WTC11 (cell line): ENCODE data around the gene ADGRA1.

Source experiments
- CBFB ChIP-seq: sonication (generic); formaldehyde crosslinking; IDR thresholded peaks from 2 replicates; pipeline ENCODE4 v1.8.1; 2022; ENCODE audit warnings: mild to moderate bottlenecking, low read depth, missing genetic modification reagents
- CREB1 ChIP-seq: sonication (generic); formaldehyde crosslinking; IDR thresholded peaks from 2 replicates; pipeline ENCODE4 v1.8.0; 2023; ENCODE audit warnings: mild to moderate bottlenecking, missing genetic modification reagents
- EMX1 ChIP-seq: fragments of 250-450 bp; sonication (Bioruptor Pico); IDR thresholded peaks from 2 replicates; pipeline ENCODE4 v1.8.0; 2021; ENCODE audit warnings: mild to moderate bottlenecking
- ESRRA ChIP-seq: sonication (generic); formaldehyde crosslinking; IDR thresholded peaks from 2 replicates; pipeline ENCODE4 v1.8.1; 2022; ENCODE audit warnings: mild to moderate bottlenecking, missing genetic modification reagents, borderline replicate concordance
- KAT7 ChIP-seq: sonication (generic); formaldehyde crosslinking; IDR thresholded peaks from 2 replicates; pipeline ENCODE4 v1.8.1; 2023; ENCODE audit warnings: missing genetic modification reagents, mild to moderate bottlenecking, borderline replicate concordance
- SOX15 ChIP-seq: fragments of 250-450 bp; sonication (Bioruptor Pico); IDR thresholded peaks from 2 replicates; pipeline ENCODE4 v1.9.0; 2021; ENCODE audit warnings: mild to moderate bottlenecking
- TP53 ChIP-seq: sonication (generic); formaldehyde crosslinking; IDR thresholded peaks from 2 replicates; pipeline ENCODE4 v1.8.1; 2023; ENCODE audit warnings: mild to moderate bottlenecking, missing genetic modification reagents
- TF ChIP-seq, protein P1 (sequence below): sonication (generic); formaldehyde crosslinking; IDR thresholded peaks from 2 replicates; pipeline ENCODE4 v1.8.1; 2022; ENCODE audit warnings: missing genetic modification reagents, borderline replicate concordance
- TF ChIP-seq, protein P2 (sequence below): fragments of 200-600 bp; IDR thresholded peaks from 2 replicates; pipeline ENCODE4 v1.8.0; 2022; ENCODE audit warnings: antibody characterized with exemption
- TF ChIP-seq, protein P3 (sequence below): sonication (generic); formaldehyde crosslinking; IDR thresholded peaks from 2 replicates; pipeline ENCODE4 v1.8.0; 2022; ENCODE audit warnings: mild to moderate bottlenecking, missing genetic modification reagents
- TF ChIP-seq, protein P4 (sequence below): sonication (generic); formaldehyde crosslinking; IDR thresholded peaks from 2 replicates; pipeline ENCODE4 v1.8.1; 2023; ENCODE audit warnings: mild to moderate bottlenecking, missing genetic modification reagents, borderline replicate concordance
- TF ChIP-seq, protein P5 (sequence below): sonication (generic); formaldehyde crosslinking; conservative IDR thresholded peaks from 2 replicates; pipeline ENCODE4 v1.8.1; 2023; ENCODE audit warnings: mild to moderate bottlenecking, low read depth, missing genetic modification reagents, moderate library complexity
- TF ChIP-seq, protein P6 (sequence below): sonication (generic); formaldehyde crosslinking; IDR thresholded peaks from 2 replicates; pipeline ENCODE4 v1.8.0; 2022; ENCODE audit warnings: mild to moderate bottlenecking, missing genetic modification reagents

DNA sequence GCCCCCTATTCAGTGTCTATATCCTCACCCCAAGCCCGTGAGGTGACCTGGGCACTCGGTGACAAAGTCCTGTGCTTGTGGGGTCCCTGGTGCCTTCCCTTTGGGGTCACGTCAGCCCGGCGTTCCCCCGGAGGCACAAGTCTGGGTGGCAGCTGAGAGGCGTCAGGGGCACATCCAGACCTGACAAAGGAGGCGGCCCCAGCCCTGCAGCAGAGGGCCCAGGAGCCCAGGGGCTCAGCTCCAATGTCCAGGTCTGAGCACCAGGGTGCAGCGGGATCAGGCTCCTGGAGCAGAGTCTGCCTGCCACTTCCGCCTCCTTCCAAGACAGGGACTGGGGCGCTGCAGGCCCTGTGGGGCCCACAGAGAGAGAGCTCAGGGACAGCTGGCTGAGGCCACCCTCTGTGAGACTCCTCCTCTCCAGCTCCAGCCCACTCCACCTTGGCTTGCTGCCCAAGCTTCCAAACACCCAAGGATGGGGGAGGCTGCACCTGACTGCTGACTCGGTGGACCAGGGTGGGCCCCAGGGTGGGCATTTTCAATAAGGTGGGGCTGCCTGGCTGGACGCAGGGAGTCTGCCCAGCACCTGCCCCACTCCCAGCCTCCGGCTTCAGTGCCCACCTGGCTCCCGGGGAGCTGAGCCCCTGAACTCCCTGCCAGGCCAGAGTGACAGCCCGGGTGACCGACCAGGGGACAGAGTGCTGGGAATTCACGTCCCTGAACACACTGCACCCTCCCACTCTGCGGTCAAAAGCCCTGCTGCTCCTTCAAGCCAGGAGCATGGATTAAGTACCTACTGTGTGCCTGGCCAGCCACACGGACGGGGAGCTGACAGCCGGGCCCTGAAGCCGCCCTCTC lies 71.3 kb downstream of the ADGRA1 start:
- TF ChIP-seq, protein P1, sequence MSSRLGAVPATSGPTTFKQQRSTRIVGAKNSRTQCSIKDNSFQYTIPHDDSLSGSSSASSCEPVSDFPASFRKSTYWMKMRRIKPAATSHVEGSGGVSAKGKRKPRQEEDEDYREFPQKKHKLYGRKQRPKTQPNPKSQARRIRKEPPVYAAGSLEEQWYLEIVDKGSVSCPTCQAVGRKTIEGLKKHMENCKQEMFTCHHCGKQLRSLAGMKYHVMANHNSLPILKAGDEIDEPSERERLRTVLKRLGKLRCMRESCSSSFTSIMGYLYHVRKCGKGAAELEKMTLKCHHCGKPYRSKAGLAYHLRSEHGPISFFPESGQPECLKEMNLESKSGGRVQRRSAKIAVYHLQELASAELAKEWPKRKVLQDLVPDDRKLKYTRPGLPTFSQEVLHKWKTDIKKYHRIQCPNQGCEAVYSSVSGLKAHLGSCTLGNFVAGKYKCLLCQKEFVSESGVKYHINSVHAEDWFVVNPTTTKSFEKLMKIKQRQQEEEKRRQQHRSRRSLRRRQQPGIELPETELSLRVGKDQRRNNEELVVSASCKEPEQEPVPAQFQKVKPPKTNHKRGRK (CRISPR knock-in tag): no peak
- TF ChIP-seq, protein P2, sequence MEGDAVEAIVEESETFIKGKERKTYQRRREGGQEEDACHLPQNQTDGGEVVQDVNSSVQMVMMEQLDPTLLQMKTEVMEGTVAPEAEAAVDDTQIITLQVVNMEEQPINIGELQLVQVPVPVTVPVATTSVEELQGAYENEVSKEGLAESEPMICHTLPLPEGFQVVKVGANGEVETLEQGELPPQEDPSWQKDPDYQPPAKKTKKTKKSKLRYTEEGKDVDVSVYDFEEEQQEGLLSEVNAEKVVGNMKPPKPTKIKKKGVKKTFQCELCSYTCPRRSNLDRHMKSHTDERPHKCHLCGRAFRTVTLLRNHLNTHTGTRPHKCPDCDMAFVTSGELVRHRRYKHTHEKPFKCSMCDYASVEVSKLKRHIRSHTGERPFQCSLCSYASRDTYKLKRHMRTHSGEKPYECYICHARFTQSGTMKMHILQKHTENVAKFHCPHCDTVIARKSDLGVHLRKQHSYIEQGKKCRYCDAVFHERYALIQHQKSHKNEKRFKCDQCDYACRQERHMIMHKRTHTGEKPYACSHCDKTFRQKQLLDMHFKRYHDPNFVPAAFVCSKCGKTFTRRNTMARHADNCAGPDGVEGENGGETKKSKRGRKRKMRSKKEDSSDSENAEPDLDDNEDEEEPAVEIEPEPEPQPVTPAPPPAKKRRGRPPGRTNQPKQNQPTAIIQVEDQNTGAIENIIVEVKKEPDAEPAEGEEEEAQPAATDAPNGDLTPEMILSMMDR: no peak
- TF ChIP-seq, protein P3, sequence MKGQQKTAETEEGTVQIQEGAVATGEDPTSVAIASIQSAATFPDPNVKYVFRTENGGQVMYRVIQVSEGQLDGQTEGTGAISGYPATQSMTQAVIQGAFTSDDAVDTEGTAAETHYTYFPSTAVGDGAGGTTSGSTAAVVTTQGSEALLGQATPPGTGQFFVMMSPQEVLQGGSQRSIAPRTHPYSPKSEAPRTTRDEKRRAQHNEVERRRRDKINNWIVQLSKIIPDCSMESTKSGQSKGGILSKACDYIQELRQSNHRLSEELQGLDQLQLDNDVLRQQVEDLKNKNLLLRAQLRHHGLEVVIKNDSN: no peak
- TF ChIP-seq, protein P4, sequence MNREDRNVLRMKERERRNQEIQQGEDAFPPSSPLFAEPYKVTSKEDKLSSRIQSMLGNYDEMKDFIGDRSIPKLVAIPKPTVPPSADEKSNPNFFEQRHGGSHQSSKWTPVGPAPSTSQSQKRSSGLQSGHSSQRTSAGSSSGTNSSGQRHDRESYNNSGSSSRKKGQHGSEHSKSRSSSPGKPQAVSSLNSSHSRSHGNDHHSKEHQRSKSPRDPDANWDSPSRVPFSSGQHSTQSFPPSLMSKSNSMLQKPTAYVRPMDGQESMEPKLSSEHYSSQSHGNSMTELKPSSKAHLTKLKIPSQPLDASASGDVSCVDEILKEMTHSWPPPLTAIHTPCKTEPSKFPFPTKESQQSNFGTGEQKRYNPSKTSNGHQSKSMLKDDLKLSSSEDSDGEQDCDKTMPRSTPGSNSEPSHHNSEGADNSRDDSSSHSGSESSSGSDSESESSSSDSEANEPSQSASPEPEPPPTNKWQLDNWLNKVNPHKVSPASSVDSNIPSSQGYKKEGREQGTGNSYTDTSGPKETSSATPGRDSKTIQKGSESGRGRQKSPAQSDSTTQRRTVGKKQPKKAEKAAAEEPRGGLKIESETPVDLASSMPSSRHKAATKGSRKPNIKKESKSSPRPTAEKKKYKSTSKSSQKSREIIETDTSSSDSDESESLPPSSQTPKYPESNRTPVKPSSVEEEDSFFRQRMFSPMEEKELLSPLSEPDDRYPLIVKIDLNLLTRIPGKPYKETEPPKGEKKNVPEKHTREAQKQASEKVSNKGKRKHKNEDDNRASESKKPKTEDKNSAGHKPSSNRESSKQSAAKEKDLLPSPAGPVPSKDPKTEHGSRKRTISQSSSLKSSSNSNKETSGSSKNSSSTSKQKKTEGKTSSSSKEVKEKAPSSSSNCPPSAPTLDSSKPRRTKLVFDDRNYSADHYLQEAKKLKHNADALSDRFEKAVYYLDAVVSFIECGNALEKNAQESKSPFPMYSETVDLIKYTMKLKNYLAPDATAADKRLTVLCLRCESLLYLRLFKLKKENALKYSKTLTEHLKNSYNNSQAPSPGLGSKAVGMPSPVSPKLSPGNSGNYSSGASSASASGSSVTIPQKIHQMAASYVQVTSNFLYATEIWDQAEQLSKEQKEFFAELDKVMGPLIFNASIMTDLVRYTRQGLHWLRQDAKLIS (CRISPR knock-in tag): no peak
- TF ChIP-seq CBFB (no peak), EMX1 (CRISPR knock-in tag) (no peak), CREB1 (no peak), KAT7 (CRISPR knock-in tag) (no peak), TP53 (CRISPR knock-in tag) (no peak), SOX15 (CRISPR knock-in tag) (no peak), ESRRA (no peak)
- TF ChIP-seq, protein P5, sequence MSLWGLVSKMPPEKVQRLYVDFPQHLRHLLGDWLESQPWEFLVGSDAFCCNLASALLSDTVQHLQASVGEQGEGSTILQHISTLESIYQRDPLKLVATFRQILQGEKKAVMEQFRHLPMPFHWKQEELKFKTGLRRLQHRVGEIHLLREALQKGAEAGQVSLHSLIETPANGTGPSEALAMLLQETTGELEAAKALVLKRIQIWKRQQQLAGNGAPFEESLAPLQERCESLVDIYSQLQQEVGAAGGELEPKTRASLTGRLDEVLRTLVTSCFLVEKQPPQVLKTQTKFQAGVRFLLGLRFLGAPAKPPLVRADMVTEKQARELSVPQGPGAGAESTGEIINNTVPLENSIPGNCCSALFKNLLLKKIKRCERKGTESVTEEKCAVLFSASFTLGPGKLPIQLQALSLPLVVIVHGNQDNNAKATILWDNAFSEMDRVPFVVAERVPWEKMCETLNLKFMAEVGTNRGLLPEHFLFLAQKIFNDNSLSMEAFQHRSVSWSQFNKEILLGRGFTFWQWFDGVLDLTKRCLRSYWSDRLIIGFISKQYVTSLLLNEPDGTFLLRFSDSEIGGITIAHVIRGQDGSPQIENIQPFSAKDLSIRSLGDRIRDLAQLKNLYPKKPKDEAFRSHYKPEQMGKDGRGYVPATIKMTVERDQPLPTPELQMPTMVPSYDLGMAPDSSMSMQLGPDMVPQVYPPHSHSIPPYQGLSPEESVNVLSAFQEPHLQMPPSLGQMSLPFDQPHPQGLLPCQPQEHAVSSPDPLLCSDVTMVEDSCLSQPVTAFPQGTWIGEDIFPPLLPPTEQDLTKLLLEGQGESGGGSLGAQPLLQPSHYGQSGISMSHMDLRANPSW (CRISPR knock-in tag): no peak
- TF ChIP-seq, protein P6, sequence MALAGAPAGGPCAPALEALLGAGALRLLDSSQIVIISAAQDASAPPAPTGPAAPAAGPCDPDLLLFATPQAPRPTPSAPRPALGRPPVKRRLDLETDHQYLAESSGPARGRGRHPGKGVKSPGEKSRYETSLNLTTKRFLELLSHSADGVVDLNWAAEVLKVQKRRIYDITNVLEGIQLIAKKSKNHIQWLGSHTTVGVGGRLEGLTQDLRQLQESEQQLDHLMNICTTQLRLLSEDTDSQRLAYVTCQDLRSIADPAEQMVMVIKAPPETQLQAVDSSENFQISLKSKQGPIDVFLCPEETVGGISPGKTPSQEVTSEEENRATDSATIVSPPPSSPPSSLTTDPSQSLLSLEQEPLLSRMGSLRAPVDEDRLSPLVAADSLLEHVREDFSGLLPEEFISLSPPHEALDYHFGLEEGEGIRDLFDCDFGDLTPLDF (CRISPR knock-in tag): no peak
